ENCODE measurements around the gene MIER1.
"Not testable (repeated sequence)": the region's sequence is repeated elsewhere in the genome, so short reads cannot be mapped to it uniquely, and the experiment has no call there.

Gene MIER1

GRCh38 chr1:66924756-66925557 lies at the start of gene MIER1, which contains the start of gene DNAI4:
MIER1 (plus strand) TSS chr1:66924990; CDS start chr1:66925029, 39 bp downstream.
DNAI4 (minus strand) TSS chr1:66924856; CDS start chr1:66924831, 25 bp downstream.
- DNase-seq (ENCODE audit: low read depth) = peak; percentile 92

- DNase-seq (ENCODE audit: low read depth) = no peak
Observed at GRCh38 chr1:66876664-66877063, 48.1 kb upstream of the MIER1 start.

- no peak for DNase-seq (ENCODE audit: low read depth)
Observed at GRCh38 chr1:66889030-66889429, 35.8 kb upstream of the MIER1 start.

- no peak for DNase-seq (ENCODE audit: low read depth)
Observed at GRCh38 chr1:66890621-66891020, 34.2 kb upstream of the MIER1 start.

GRCh38 chr1:66893712-66894111 lies 31.1 kb upstream of the MIER1 start:
- no peak for DNase-seq (ENCODE audit: low read depth)

GRCh38 chr1:66915203-66915602 lies 9.6 kb upstream of the MIER1 start:
- DNase-seq (ENCODE audit: low read depth) = not testable (repeated sequence)

- no peak for DNase-seq (ENCODE audit: low read depth)
Observed at GRCh38 chr1:66916320-66916719, 8.5 kb upstream of the MIER1 start.

- DNase-seq (ENCODE audit: low read depth) = no peak
Observed at GRCh38 chr1:66917476-66917875, 7.3 kb upstream of the MIER1 start.

GRCh38 chr1:66919063-66919462 lies 5.7 kb upstream of the MIER1 start:
- no peak for DNase-seq (ENCODE audit: low read depth)

GRCh38 chr1:66919828-66920227 lies 5.0 kb upstream of the MIER1 start:
- DNase-seq (ENCODE audit: low read depth) = no peak

- no peak for DNase-seq (ENCODE audit: low read depth)
Observed at GRCh38 chr1:66920543-66920942, 4.2 kb upstream of the MIER1 start.

GRCh38 chr1:66925558-66925910 lies 744 bp downstream of the MIER1 start:
- no peak for DNase-seq (ENCODE audit: low read depth)

- DNase-seq (ENCODE audit: low read depth) = no peak
Observed at GRCh38 chr1:66925944-66926343, 1.2 kb downstream of the MIER1 start.

GRCh38 chr1:66927528-66927927 lies 2.7 kb downstream of the MIER1 start:
- DNase-seq (ENCODE audit: low read depth) = no peak

- no peak for DNase-seq (ENCODE audit: low read depth)
Observed at GRCh38 chr1:66929146-66929688, 4.4 kb downstream of the MIER1 start.

GRCh38 chr1:66929691-66929998 lies 4.9 kb downstream of the MIER1 start:
- no peak for DNase-seq (ENCODE audit: low read depth)

- peak; percentile 96 for DNase-seq (ENCODE audit: low read depth)
Observed at GRCh38 chr1:66929999-66930822, 5.4 kb downstream of the MIER1 start.

- DNase-seq (ENCODE audit: low read depth) = no peak
Observed at GRCh38 chr1:66930823-66931174, 6.0 kb downstream of the MIER1 start.

- DNase-seq (ENCODE audit: low read depth) = no peak
Observed at GRCh38 chr1:66931590-66931989, 6.8 kb downstream of the MIER1 start.

- no peak for DNase-seq (ENCODE audit: low read depth)
Observed at GRCh38 chr1:66932291-66932690, 7.5 kb downstream of the MIER1 start.

- no peak for DNase-seq (ENCODE audit: low read depth)
Observed at GRCh38 chr1:66933887-66934700, 9.3 kb downstream of the MIER1 start.

- no peak for DNase-seq (ENCODE audit: low read depth)
Observed at GRCh38 chr1:66937529-66938234, 12.9 kb downstream of the MIER1 start.

All from activated T-cell treated with anti-CD3 and anti-CD28 coated beads for 1 hour (primary cell).